K562 (cell line): ENCODE data around the gene KRT26. TPM values are rescaled to one million over a fixed set of nuclear protein-coding genes. Genes with fewer than 3 reads are reported as not detected.

Experiments used
- ASH1L ChIP-seq: fragments of 450-650 bp; IDR thresholded peaks from 2 replicates; pipeline ENCODE4 v1.6.1; 2018; ENCODE audit warnings: borderline replicate concordance, mild to moderate bottlenecking, low read depth; ENCODE audit not compliant: partially characterized antibody
- ATF7 ChIP-seq: fragments of 450-650 bp; IDR thresholded peaks from 2 replicates; pipeline ENCODE4 v1.7.1; 2014; ENCODE audit warnings: mild to moderate bottlenecking, moderate library complexity
- BRD9 ChIP-seq: fragments of 450-650 bp; IDR thresholded peaks from 2 replicates; pipeline ENCODE4 v1.6.1; 2018; ENCODE audit warnings: low read depth; ENCODE audit not compliant: partially characterized antibody
- CSDE1 ChIP-seq, 2 experiments: fragments of 450-650 bp; IDR thresholded peaks; 2 replicates each; pipeline ENCODE4 v1.6.1; 2016; ENCODE audit warnings: mild to moderate bottlenecking in 1 of 2
- DPF2 ChIP-seq: fragments of 450-650 bp; IDR thresholded peaks from 2 replicates; pipeline ENCODE4 v1.6.1; 2016
- ESRRA ChIP-seq: fragments of 450-650 bp; IDR thresholded peaks from 2 replicates; pipeline ENCODE4 v1.6.1; 2014; ENCODE audit warnings: low read depth, mild to moderate bottlenecking, moderate library complexity, borderline replicate concordance
- EZH2 ChIP-seq: IDR thresholded peaks from 2 replicates; pipeline ENCODE4 v1.6.1; 2012; ENCODE audit warnings: low read depth, mild to moderate bottlenecking, inconsistent platforms, low read length, borderline replicate concordance
- FOXA3 ChIP-seq, 2 experiments: fragments of 450-650 bp in 1 of 2; sonication (generic) in 1 of 2; formaldehyde crosslinking; IDR thresholded peaks in 1 of 2; conservative IDR thresholded peaks in 1 of 2; 2 replicates each; pipeline versions ENCODE4 v1.4.0 to v1.8.0; 2020 to 2022; ENCODE audit warnings: mild to moderate bottlenecking in 2 of 2, missing genetic modification reagents in 1 of 2
- HEY1 ChIP-seq: fragments of 250-450 bp; sonication (Bioruptor Pico); IDR thresholded peaks from 2 replicates; pipeline ENCODE4 v1.5.0; 2020; ENCODE audit warnings: mild to moderate bottlenecking, moderate library complexity, borderline replicate concordance
- HSF4 ChIP-seq: fragments of 250-450 bp; sonication (Bioruptor Pico); IDR thresholded peaks from 2 replicates; pipeline ENCODE4 v2.1.2; 2022; ENCODE audit warnings: mild to moderate bottlenecking, moderate library complexity, borderline replicate concordance
- KDM1A ChIP-seq, 2 experiments: fragments of 450-650 bp; IDR thresholded peaks; 2 replicates each; pipeline ENCODE4 v1.6.1; 2016; ENCODE audit warnings: mild to moderate bottlenecking in 2 of 2
- NFXL1 ChIP-seq: fragments of 450-650 bp; formaldehyde crosslinking; IDR thresholded peaks from 2 replicates; pipeline ENCODE4 v1.4.0; 2021; ENCODE audit warnings: mild to moderate bottlenecking
- POLR2AphosphoS5 ChIP-seq: IDR thresholded peaks from 2 replicates; pipeline ENCODE4 v1.6.1; 2011; ENCODE audit warnings: mild to moderate bottlenecking, low read depth, low read length, moderate library complexity; ENCODE audit not compliant: control insufficient read depth, insufficient read depth
- POLR3G ChIP-seq: IDR thresholded peaks from 2 replicates; pipeline ENCODE4 v1.6.1; 2011; ENCODE audit not compliant: insufficient read length, insufficient replicate concordance; ENCODE audit errors: extremely low read depth
- PTRF ChIP-seq: fragments of 450-650 bp; IDR thresholded peaks from 2 replicates; pipeline ENCODE4 v1.6.1; 2016; ENCODE audit warnings: mild to moderate bottlenecking, missing genetic modification characterization, missing compliant biosample characterization
- RBM39 ChIP-seq: fragments of 200-400 bp; formaldehyde crosslinking; optimal IDR thresholded peaks from 2 replicates; pipeline ENCODE3; 2018; ENCODE audit warnings: low read depth, low read length
- SAFB ChIP-seq: fragments of 200-400 bp; formaldehyde crosslinking; IDR thresholded peaks from 2 replicates; pipeline ENCODE4 v1.6.1; 2017; ENCODE audit warnings: low read depth, low read length, borderline replicate concordance
- SRF ChIP-seq, 2 experiments: fragments of 250-450, 450-650 bp in 1 of 2; sonication (Bioruptor Pico) in 1 of 2; sonication (generic) in 1 of 2; formaldehyde crosslinking; IDR thresholded peaks; 2 replicates each; pipeline versions ENCODE4 v1.5.0 to v1.5.1; 2020 to 2022; ENCODE audit warnings: mild to moderate bottlenecking in 1 of 2, missing genetic modification reagents in 1 of 2
- TOE1 ChIP-seq, 2 experiments: fragments of 450-650 bp in 1 of 2; sonication (generic) in 1 of 2; formaldehyde crosslinking in 1 of 2; IDR thresholded peaks; 2 replicates each; pipeline versions ENCODE4 v1.7.1 to v1.8.0; 2016 to 2022; ENCODE audit warnings: borderline replicate concordance in 2 of 2, mild to moderate bottlenecking in 2 of 2, antibody characterized with exemption in 1 of 2, inconsistent platforms in 1 of 2, low read depth in 1 of 2, missing genetic modification reagents in 1 of 2, moderate library complexity in 1 of 2
- YY1 ChIP-seq, 3 experiments: IDR thresholded peaks; 2 replicates each; pipeline ENCODE4 v1.6.1; 2011; ENCODE audit warnings: low read length in 2 of 3, mild to moderate bottlenecking in 2 of 3, moderate library complexity in 2 of 3, borderline replicate concordance in 1 of 3, control low read depth in 1 of 3, low read depth in 1 of 3; ENCODE audit not compliant: insufficient read depth in 3 of 3, insufficient replicate concordance in 2 of 3, control insufficient read depth in 1 of 3, insufficient read length in 1 of 3; ENCODE audit errors: extremely low read depth in 1 of 3
- ZNF133 ChIP-seq: fragments of 250-450 bp; sonication (Bioruptor Pico); IDR thresholded peaks from 2 replicates; pipeline ENCODE4 v1.4.0; 2020; ENCODE audit warnings: mild to moderate bottlenecking
- ZNF212 ChIP-seq: fragments of 450-650 bp; formaldehyde crosslinking; IDR thresholded peaks from 2 replicates; pipeline ENCODE4 v1.4.0; 2020; ENCODE audit warnings: mild to moderate bottlenecking
- polyA plus RNA-seq, 8 experiments: library from polyadenylated mRNA; depleted of rRNA in 4 of 8; stranded (reverse) in 5 of 8; unstranded in 3 of 8; fragments of >200 nt; fragmentation: Nextera tagmentation in 2 of 8; fragmentation: Illumina TruSeq in 1 of 8; extraction: Ambion mirVana in 2 of 8; extraction: Trizol in 1 of 8; gene quantifications; 2 replicates each; pipeline versions ENCODE4 v1.2.1 to v1.2.3, GENCODE V29; 2011 to 2014; ENCODE audit warnings: inconsistent platforms in 1 of 8, missing spikeins in 1 of 8
- total RNA-seq, 7 experiments: library from RNA; depleted of rRNA in 6 of 7; stranded (reverse); fragments of >200 nt in 6 of 7; fragmentation: Illumina TruSeq in 2 of 7; extraction: Trizol in 2 of 7; gene quantifications; 2 replicates each; pipeline versions ENCODE4 v1.2.1 to v1.2.3, GENCODE V29; 2011 to 2021; ENCODE audit warnings: low replicate concordance in 1 of 7
- TF ChIP-seq, protein P1 (sequence below): IDR thresholded peaks from 2 replicates; pipeline ENCODE4 v1.6.1; 2014; ENCODE audit warnings: antibody characterized with exemption
- TF ChIP-seq, protein P2 (sequence below): fragments of 450-650 bp; IDR thresholded peaks from 2 replicates; pipeline ENCODE4 v1.6.1; 2014; ENCODE audit warnings: low read depth, mild to moderate bottlenecking, moderate library complexity, borderline replicate concordance

Gene KRT26
- total and polyA plus RNA-seq, 9 of the 15 experiments (the other 6 are each of a cell fraction or from before 2014, with no cell fraction given) = not detected

DNA sequence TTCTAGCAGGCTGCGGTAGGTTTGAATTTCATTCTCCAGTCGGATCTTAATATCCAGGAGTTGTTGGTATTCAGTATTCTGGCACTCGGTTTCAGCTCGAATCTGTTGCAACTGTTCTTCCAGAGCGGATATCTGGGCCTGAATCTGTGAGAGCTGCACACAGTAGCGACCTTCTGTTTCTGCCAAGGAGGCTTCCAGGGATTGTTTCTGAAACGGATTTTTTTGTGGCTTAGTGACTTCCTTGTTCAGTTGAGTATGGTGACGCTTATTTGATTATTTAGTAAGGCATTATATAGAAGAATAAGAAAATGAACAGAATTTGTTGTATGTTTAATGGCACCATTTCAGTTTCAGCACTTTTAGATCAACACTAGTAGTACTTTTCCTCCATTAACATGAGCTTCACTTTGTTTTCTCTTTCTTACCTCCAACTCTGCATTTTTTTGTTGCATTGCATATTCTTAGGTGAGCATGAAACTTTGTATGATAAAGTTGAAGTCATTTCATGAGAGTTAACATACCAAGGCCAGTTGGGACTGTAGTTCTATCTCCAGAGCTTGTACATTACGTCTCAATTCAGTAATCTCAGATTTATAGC, 47.6 kb upstream of the KRT26 start (continued):
- TF ChIP-seq TOE1 (IDR thresholded peaks at IDR 0.05; ENCODE audit: borderline replicate concordance) (0 out of 2 replicates have a peak, but pooled peaks have one; percentile 7), TOE1 (CRISPR knock-in tag; IDR thresholded peaks at IDR 0.05; ENCODE audit: borderline replicate concordance, low read depth) (no peak), HSF4 (no peak), CSDE1 (IDR thresholded peaks at IDR 0.05) (0 out of 4 replicates have a peak, but pooled peaks of 1 of the 2 experiments have one; percentile 20), YY1 (IDR thresholded peaks at IDR 0.05; ENCODE audit: borderline replicate concordance in 1 of 3, control insufficient read depth in 1 of 3, extremely low read depth in 1 of 3, insufficient read depth in 3 of 3, insufficient read length in 1 of 3, insufficient replicate concordance in 2 of 3, low read depth in 1 of 3, low read length in 2 of 3) (no peak), KDM1A (IDR thresholded peaks at IDR 0.05) (peak in 1 of 2 experiments; percentile 51; a peak in 1 of 4 replicates), ASH1L (peak; percentile 5), ZNF212 (CRISPR knock-in tag) (no peak), SRF (CRISPR knock-in tag; IDR thresholded peaks at IDR 0.05) (0 out of 4 replicates have a peak, but pooled peaks of 1 of the 2 experiments have one; percentile 4), ESRRA (no peak), SAFB (no peak), FOXA3 (CRISPR knock-in tag; conservative IDR thresholded peaks at IDR 0.05 in 1 of 2, IDR thresholded peaks at IDR 0.05 in 1 of 2) (no peak), POLR3G (no peak), PTRF (tag) (no peak), ZNF133 (CRISPR knock-in tag) (no peak), EZH2 (no peak), HEY1 (CRISPR knock-in tag) (no peak), RBM39 (no peak), POLR2AphosphoS5 (peak; percentile 71), BRD9 (no peak), DPF2 (no peak), NFXL1 (peak; percentile 3; the same call in 1 of the 2 replicates), ATF7 (no peak)
- TF ChIP-seq, protein P1, sequence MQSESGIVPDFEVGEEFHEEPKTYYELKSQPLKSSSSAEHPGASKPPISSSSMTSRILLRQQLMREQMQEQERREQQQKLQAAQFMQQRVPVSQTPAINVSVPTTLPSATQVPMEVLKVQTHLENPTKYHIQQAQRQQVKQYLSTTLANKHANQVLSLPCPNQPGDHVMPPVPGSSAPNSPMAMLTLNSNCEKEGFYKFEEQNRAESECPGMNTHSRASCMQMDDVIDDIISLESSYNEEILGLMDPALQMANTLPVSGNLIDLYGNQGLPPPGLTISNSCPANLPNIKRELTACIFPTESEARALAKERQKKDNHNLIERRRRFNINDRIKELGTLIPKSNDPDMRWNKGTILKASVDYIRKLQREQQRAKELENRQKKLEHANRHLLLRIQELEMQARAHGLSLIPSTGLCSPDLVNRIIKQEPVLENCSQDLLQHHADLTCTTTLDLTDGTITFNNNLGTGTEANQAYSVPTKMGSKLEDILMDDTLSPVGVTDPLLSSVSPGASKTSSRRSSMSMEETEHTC = no peak
- TF ChIP-seq, protein P2, sequence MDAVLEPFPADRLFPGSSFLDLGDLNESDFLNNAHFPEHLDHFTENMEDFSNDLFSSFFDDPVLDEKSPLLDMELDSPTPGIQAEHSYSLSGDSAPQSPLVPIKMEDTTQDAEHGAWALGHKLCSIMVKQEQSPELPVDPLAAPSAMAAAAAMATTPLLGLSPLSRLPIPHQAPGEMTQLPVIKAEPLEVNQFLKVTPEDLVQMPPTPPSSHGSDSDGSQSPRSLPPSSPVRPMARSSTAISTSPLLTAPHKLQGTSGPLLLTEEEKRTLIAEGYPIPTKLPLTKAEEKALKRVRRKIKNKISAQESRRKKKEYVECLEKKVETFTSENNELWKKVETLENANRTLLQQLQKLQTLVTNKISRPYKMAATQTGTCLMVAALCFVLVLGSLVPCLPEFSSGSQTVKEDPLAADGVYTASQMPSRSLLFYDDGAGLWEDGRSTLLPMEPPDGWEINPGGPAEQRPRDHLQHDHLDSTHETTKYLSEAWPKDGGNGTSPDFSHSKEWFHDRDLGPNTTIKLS = no peak
